Activated CD4-positive, alpha-beta T cell treated with anti-CD3 and anti-CD28 coated beads for 1 hour (primary cell): ENCODE results near the gene EHBP1L1.
A peak's percentile ranks its signal among the peaks of the same experiment; 100 is the strongest.
"Not testable (repeated sequence)": the region's sequence is repeated elsewhere in the genome, so short reads cannot be mapped to it uniquely, and the experiment has no call there.

ENCODE experiments used
- DNase-seq: peaks from one replicate; pipeline ENCODE4 v3.0.0-alpha.2; 2020

Gene EHBP1L1

DNA sequence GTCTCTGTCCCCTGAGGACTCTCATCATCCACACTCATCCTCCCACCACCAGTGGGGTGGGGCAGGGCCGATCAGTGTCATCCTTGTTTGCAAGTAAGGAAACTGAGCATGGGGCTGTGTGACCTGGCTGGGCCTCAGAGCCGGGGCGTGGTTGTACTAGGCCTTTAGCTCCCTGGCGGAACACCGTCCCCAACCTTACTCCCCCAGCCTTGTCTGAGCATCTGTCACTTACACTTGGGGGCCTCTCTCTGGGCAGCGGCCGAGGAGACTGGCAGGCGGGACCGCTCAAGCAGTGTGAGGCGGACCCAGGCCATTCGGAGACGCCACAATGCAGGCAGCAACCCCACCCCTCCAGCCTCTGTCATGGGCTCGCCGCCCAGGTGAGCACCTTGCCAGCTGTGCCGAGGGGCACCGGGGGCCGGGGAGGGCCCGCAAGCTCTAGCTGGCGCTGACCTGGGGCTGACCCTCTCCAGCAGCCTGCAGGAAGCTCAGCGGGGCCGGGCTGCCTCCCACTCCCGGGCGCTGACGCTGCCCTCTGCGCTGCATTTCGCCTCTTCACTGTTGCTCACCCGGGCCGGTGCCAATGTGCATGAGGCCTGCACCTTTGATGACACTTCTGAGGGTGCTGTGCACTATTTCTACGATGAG lies 43.6 kb downstream of the EHBP1L1 start:
- no peak for DNase-seq

- no peak for DNase-seq
Observed at GRCh38 chr11:65620666-65621065, 44.8 kb downstream of the EHBP1L1 start.

- no peak for DNase-seq
Observed at GRCh38 chr11:65621460-65621859, 45.6 kb downstream of the EHBP1L1 start.

- no peak for DNase-seq
Observed at GRCh38 chr11:65622011-65622410, 46.2 kb downstream of the EHBP1L1 start.

GRCh38 chr11:65623177-65623576 lies 47.3 kb downstream of the EHBP1L1 start:
- no peak for DNase-seq

DNA sequence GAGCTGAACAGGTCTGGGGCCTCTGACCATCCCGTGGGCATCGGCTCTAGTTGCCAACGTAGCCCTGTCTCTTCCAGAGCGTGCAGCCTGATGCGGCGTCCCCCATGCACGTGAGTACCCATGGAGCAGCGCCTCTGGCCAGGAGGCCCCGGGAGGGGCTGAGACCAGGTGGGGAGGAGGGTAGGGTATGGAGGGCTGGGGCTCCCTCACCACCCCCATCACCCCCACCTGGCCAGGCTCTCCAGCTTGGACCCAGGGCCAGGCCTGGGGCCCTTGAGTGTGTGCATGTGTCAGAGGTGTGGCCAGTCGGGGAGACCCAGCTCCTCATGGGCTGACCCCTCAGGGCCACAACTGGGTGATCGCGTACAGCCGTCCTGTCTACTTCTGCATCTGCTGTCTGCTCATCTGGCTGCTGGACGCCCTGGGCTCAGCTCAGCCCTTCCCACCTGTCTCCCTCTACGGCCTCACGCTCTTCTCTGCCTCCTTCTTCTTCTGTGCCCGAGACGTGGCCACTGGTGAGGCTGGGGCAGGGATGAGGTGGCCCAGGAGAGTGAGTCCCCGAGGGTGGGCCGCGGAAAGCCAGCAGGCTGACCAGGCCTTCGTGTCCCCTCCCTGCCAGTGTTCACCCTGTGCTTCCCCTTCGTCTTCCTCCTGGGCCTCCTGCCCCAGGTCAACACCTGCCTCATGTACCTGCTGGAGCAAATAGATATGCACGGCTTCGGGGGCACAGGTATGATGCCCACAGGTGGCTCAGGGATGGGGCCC lies 48.2 kb downstream of the EHBP1L1 start:
- no peak for DNase-seq

- DNase-seq = no peak
Observed at GRCh38 chr11:65624931-65625627, 49.2 kb downstream of the EHBP1L1 start.

DNA sequence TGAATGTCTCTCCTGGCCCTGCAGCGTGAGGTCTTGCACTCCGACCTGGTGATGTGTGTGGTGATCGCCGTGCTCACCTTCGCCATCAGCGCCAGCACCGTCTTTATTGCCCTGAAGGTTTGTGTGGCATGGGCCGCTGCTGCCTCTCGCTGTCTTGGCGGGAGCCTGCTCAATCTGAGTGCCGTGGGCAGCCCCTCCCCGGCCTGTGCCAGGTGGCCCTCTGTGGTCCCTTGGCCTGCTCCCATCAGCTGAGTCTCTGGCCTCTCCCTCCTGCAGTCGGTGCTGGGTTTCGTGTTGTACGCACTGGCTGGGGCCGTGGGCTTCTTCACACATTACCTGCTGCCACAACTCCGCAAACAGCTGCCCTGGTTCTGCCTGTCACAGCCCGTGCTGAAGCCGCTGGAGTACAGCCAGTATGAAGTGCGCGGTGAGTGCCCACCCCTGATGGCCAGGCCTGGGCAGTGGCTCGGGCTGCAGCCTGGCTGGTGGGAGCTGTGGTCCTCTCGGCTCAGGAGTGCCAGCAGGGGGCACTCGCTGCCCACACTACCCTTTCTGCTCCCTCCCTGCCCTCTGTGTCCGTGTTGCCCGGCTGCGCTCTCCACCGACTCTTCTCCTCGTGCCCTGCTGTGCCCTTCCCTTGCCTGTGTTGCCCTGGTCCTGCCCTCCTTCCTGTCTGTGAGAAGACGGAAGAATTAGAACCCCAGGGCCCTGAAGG lies 49.9 kb downstream of the EHBP1L1 start:
- DNase-seq = peak; percentile 40

GRCh38 chr11:65627202-65627601 lies 51.3 kb downstream of the EHBP1L1 start:
- no peak for DNase-seq

DNA sequence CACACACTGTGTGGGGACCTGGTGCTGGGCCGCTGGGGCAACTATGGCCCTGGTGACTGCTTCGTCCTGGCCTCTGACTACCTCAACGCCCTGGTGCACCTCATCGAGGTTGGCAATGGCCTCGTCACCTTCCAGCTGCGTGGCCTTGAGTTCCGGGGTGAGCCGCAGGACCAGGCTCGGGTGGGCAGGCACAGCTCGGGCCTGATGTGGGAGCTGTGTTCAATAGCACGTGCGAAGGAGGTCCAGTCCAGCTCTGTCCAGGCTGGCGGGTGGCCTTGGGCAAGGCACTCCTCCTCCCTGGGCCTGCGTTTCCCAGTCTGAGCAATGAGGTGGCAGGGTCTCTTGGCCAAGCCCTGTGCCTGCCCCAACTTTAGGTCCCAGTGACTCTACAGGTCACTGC lies 53.7 kb downstream of the EHBP1L1 start:
- no peak for DNase-seq

DNA sequence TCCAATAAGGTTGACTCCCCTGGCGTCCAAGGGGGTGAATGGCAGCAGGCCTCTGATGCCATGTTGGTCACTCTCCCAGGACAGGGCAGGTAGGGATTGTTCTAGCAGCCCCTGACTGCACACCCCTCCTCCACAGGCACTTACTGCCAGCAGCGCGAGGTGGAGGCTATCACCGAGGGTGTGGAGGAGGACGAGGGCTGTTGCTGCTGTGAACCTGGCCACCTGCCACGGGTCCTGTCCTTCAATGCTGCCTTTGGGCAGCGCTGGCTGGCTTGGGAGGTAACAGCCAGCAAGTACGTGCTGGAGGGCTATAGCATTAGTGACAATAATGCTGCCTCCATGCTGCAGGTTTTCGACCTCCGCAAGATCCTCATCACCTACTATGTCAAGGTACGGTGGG lies 54.4 kb downstream of the EHBP1L1 start:
- no peak for DNase-seq

DNA sequence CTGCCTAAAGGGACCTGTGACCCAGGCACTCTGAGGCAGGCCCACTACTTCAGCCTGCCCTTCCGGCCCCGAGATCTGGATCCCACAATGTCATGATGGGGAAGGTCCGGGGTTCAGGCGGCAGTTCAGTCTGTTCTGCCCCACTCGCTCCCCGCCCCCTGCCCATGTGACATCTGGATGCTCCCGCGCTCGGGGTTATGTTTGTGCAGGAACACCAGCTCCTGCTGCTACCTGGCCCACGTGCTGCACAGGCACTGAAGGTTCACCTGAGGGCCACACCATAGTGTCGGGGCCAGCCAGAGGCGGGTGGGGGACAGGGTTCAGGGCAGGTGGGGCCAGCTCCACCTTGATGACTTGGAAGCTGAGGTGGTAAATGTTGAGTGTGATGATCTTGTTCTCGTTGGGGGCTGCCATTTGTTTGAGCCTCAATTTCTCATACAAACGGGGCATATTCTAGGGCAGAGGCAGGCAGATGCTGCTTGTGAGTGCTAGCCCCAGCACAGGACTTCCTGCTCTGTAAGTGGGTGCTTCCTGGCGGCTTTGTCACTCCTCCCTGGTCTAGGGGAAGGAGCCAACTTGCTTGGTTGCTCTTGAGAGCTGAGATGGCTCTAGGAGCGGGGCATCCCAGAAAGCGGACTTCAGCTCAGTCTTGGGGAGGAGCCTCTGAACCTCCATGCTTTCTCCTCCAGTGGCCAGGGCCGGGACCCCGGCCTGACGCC lies 57.7 kb downstream of the EHBP1L1 start:
- DNase-seq = no peak

- no peak for DNase-seq
Observed at GRCh38 chr11:65634109-65634436, 58.2 kb downstream of the EHBP1L1 start.

GRCh38 chr11:65634440-65634839 lies 58.6 kb downstream of the EHBP1L1 start:
- no peak for DNase-seq

GRCh38 chr11:65634905-65635731 lies 59.3 kb downstream of the EHBP1L1 start:
- no peak for DNase-seq

DNA sequence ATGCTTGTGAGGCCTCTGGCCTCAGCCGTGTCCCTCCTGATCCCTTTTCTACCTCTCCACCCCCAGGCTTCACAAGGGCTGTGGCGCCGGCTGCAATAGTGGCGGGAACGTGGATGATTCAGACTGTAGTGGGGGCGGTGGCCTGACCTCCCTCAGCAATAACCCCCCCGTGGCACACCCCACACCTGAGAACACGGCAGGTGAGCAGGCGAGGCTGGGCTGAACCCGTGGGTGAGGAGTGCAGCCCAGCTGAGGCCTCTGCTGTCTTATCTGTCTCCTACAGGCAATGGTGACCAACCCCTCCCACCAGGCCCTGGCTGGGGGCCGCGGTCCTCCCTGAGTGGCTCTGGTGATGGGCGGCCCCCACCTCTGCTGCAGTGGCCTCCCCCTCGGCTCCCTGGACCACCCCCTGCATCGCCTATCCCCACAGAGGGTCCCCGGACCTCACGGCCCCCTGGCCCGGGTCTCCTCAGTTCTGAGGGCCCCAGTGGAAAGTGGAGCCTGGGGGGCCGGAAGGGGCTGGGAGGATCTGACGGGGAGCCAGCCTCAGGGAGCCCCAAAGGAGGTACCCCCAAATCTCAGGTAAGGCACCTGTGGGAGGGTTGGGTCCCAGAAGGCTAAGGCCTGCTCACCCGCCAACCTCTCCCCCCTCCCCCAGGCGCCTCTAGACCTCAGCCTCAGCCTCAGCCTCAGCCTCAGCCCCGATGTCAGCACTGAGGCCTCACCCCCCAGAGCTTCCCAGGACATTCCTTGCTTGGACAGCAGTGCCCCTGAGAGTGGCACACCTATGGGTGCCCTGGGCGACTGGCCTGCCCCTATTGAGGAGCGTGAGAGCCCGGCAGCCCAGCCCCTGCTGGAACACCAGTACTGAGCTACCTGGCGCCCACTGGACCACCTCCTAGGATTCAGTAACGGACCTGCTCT lies 60.5 kb downstream of the EHBP1L1 start:
- no peak for DNase-seq

GRCh38 chr11:65637032-65637557 lies 61.2 kb downstream of the EHBP1L1 start:
- no peak for DNase-seq

DNA sequence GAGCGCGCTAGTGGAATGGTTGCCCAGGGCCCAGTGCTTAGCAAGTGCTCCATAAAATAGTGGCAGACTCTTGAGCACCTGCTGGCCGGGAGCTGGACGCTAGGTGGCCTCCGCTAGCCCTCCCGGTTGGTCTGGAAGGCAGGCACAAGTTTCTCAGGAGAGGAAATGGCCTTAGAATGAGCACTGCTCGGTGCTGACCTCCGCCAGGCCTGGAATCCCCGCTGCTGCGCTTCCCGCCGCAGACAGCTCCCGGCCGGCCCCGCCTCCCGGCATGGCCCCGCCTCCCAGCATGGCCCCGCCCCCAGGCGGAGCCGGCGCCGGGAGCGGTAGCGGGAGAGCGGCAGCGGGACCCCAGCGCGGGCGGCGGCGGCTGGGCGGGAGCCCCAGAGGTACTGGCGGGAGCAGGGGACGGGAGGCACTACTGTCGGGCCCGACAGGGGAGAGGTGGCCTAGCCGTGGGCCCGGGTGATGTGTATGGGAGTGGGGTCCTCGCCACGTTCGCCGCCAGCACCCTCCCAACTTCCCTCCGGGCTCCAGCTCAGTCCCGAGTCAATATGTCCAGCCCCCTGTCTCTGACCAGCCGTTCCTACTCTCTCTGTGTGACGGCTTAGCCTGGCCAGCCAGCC lies 62.1 kb downstream of the EHBP1L1 start, which contains the start of gene SIPA1:
Gene SIPA1 (plus strand): TSS at position 308 of the 626 bp plus-strand sequence. CDS start 2,821 bp downstream, outside the sequence.
- peak; percentile 61 for DNase-seq

- not testable (repeated sequence) for DNase-seq
Observed at GRCh38 chr11:65639228-65639597, 63.4 kb downstream of the EHBP1L1 start.
